ENCODE data around the gene MACF1. TPM values are rescaled to one million over a fixed set of nuclear protein-coding genes. Genes with fewer than 3 reads are reported as not detected.
"Not testable (repeated sequence)": the region's sequence is repeated elsewhere in the genome, so short reads cannot be mapped to it uniquely, and the experiment has no call there.

MACF1 gene
- total RNA-seq, 2 donors from 2014 or later = 121 to 149 TPM

DNA sequence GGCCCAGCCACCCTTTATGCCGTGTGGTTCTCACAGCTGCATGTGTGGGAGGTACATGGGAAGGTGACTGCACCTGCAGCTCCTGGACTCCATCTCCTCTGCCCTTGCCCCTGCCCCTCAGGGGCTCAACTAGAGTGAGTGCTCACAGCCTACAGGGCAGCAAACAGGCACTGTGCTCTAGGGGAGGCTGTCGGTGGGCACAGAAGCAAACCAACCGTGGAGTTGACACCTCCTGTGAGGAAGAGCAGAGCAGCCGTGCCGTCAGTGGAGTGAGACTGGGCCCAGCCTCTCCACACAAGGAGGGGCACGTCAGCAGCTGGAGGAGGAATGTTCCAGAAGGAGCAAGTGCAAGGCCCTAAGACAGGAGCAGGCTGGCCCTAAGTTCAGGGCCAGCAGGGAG is 319.7 kb downstream of the MACF1 start:
- no peak for ATAC-seq

DNA sequence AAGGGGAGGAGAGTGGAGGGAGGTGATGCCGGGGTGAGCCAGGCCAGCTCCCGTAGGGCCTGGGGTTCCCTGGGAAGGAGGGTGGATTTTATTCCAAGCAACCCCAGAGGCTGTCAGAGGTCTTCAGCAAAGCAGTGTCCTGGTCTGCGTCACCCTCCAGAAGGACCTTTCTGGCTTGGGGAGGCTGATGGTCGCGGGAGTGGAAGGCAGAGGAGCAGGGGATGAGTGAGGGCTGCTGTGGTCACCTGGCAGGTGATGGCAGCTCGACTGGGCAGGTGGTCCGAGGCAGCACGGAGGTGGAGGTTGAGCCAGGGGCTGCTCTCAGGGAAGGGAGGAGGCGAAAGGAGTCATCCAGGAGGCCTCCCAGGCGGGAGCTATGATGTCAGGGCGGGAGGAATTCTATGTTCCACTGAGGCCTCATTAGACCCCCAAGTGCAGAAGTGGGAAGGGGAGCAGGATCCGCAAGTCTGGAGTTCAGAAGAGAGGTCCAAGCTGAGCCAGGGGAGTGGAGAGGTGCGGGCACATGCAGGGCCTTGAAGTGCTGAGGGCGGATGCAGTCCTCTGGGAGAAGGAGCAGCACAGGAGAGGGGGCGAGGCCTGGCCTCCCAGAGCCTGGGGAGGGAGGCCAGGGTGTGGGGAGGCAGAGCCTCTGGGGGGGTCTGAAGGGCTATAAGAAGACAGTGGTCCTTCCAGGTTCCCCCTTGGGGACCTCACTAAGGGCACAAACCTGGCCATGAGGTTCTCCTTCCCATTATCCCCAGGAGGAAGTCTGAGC is 320.3 kb downstream of the MACF1 start:
- no peak for ATAC-seq
- DNase-seq = no peak
- intact Hi-C loops (cut with DNase I, micrococcal nuclease) = no loop called here

More for the DNA sequence above, 319.7 kb downstream of the MACF1 start:
- intact Hi-C loops (cut with DNase I, micrococcal nuclease) = no loop called here
- DNase-seq = no peak

DNA sequence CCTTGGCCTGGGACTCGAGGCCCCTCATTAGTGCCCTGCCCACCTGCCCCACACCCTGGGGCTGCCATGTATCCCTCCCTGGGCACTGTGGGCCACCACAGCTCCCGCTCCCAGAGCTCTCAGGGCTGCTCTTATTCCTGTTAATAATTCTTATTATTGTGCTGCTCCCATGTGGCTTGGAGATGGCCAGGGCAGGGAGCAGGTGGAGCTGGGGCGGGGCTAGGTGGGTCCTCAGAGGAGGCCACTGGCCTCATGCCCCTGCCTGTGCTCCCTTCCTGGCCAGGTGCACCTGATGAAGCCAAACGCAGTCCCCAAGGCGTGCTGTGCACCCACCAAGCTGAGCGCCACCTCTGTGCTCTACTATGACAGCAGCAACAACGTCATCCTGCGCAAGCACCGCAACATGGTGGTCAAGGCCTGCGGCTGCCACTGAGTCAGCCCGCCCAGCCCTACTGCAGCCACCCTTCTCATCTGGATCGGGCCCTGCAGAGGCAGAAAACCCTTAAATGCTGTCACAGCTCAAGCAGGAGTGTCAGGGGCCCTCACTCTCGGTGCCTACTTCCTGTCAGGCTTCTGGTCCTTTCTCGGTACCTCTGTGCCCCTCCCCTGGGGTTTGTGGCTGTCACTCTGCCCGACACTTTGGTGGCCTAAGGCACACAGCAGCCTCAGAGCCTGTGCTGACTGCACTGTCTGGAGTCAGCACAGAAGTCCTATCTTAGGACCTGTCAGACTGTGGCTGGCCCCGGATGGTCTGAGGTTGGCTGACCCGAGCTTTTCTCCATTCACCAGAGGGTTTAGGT is 321.1 kb downstream of the MACF1 start:
- intact Hi-C loops (cut with DNase I, micrococcal nuclease) = no loop called here
- ATAC-seq (no peak), DNase-seq (peak in 1 of 2 donors; percentile 49)

DNA sequence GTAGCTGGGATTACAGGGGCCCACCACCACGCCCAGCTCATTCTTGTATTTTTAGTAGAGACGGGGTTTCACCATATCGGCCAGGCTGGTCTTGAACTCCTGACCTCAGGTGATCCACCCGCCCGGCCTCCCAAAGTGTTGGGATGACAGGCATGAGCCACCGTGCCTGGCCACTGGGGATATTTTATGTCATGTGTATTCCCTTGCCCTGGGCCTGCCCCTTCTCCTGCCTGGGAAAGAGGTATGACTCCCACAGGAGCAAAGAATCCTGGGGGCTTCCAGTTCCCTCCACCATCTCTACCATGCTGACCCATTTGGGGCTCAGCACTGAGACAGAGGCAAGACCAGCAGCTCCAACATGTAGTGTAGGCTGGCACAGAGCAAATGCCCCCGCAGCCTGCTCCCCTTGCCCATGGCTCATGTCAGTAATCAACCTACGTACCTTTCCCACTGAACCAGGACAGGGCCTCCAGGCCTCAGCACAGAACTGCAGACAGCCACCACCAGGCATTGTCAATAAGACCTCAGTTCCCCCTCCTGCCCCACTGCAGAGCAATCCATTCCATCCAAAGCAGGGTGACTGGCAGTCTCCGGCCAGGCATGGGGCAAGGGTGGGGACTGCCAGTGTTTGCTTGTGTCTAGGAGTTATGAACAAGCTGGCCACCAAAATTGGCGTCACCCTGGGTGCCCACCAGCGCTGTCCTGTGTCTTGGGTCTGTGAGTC is 322.1 kb downstream of the MACF1 start:
- peak; percentile 56 for ATAC-seq
- intact Hi-C loops (cut with DNase I, micrococcal nuclease) = no loop called here

DNA sequence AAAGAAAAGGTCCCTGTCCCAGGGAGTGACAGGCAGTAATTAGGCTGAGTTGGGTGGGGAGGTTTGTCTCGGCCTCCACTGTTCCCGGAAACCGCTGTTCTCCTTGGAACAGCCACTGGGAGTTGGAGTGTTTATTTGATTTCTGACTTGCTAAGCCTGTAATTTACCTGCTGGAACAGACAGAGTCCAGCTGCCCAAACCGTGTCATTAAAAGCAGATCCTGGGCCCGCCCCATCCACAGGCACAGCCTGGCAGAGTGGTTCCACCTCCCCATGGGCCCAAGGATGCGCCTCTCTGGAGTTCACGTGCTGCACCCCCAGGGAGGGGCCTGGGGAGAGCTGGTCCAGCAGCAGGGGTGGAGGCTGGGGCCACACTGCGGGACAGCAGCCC is 322.7 kb downstream of the MACF1 start:
- intact Hi-C loops (cut with DNase I, micrococcal nuclease) = not testable (repeated sequence)
- ATAC-seq (peak; percentile 94), DNase-seq (peak; percentile 76 to 82)

More for the DNA sequence above, 322.1 kb downstream of the MACF1 start:
- no peak for DNase-seq

DNA sequence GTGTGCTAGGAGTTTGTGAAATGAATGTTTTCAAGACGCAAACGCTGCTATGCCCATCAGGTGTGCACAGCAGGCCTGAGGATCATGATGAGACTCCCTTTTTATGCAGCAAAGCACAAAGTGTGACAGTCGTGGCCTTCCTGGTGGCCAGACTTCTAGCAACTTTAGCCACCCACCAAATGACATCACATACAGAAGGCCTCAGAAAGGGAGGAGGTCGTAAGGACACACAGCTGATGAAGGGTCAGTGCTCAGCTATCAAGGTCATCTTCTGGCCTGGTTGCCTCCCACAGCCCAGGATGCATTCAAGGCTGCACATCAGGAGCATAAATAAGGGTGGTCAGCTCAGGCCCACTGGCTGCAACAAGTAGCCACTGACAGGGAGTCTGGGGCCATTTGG is 323.6 kb downstream of the MACF1 start:
- intact Hi-C loops (cut with DNase I, micrococcal nuclease) = no loop called here
- DNase-seq = no peak
- no peak for ATAC-seq

DNA sequence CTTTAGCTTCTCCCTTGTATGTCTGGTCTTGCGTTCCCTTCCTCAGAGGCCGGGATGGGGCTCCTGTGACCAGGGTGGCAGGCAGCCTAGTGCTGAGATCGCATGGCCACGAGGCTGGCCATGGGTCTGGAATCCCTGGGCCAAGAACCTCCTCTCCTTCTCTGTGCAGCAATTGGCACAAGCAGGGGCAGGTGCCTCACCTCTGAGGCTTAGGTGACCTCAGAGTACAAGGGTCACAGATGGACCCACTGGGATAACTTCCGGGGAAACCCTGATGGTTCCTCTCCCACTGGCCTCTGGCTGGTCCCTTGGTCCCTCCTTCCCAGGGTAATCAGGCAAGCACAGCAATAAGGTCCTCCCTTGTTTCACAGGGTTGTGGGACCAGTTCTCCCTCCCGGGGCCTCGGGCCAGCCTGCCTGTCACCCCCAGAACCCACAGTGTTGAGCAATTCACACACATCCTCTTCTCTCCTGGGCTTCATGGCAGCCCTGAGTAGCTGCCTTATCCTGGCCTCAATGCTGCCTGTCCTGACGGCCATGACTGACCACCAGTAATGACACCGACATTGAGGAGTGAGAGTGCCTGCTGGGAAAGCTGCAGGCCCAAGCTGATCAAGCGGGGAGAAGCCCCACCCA is 325.5 kb downstream of the MACF1 start:
- intact Hi-C loops (cut with DNase I, micrococcal nuclease) = no loop called here
- DNase-seq (no peak), ATAC-seq (no peak)

DNA sequence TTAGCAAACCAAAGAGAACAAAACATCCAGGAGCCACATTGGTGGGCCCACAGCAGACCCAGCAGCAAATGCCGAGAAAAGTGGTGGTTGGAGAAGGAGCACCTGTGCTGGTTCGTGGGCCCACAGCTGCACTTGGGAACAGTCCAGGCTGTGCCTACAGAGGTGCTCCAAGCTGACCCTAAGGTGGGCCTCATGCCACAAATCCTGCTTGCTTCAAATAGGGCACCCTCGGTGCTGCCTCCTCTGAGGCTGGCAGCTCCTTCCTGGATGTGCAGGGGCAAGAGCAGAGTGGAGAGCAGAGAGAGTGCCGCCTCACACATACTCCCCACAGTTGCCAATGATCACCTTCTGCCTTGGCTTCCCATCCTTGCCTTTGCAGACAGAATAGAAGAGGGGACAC is 327.0 kb downstream of the MACF1 start:
- DNase-seq (no peak), ATAC-seq (no peak)
- intact Hi-C loops (cut with DNase I, micrococcal nuclease) = no loop called here

DNA sequence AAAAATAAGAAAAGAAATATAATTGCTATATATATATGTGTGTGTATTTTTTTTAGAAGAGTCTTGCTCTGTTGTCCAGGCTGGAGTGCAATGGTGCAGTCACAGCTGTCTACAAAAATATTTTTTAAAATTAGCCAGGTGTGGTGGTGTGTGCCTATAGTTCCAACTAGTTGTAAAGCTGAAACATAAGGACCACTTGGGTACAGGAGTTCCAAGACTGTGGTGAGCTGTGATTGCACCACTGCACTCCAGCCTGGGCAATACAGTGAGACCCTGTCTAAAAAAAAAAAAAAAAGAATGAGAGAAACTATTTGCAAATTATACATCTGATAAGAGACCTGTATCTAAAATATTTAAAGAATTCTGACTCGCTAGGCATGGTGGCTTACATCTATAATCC is 328.9 kb downstream of the MACF1 start:
- no peak for ATAC-seq
- no peak for DNase-seq
- intact Hi-C loops (cut with DNase I, micrococcal nuclease) = no loop called here

Other genes starting within 250 kb of the MACF1 start
- 10 to 100 TPM; 51.1 to 59.0 TPM for gene AKIRIN1, start 213.4 kb upstream of the MACF1 start, total RNA-seq
- 100 to 1,000 TPM; 171 to 193 TPM for gene NDUFS5, start 178.3 kb upstream of the MACF1 start, total RNA-seq